H1 (cell line): ENCODE measurements around the gene ZACN. TPM values are rescaled to one million over a fixed set of nuclear protein-coding genes. Genes with fewer than 3 reads are reported as not detected.

Experiments
- CTCF ChIA-PET: fragments of 300-600 bp; sonication (Branson Sonifier 250); formaldehyde crosslinking; loops from one replicate; lab custom pipeline; 2021; ENCODE audit not compliant: partially characterized antibody; lab: Charles Lee
- POLR2A ChIA-PET: fragments of 300-600 bp; sonication (Branson Sonifier 250); formaldehyde crosslinking; loops from one replicate; lab custom pipeline; 2021; ENCODE audit warnings: inconsistent platforms; ENCODE audit not compliant: partially characterized antibody; lab: Charles Lee
- DNase-seq, 2 experiments: peaks; one replicate each; pipeline versions ENCODE4 v3.0.0 to v3.0.0-alpha.2; 2010 to 2022; ENCODE audit warnings: low spot score in 2 of 2, low read depth in 1 of 2, mixed read lengths in 1 of 2
- FAIRE-seq: peaks from 2 replicates; lab custom pipeline; 2011; peaks lifted over from hg19 to GRCh38; lab: Jason Lieb, UNC
- H2AFZ ChIP-seq: 2 replicates; pipeline ENCODE4 v1.8.1; 2012; ENCODE audit warnings: low read length, inconsistent platforms
- H2AK5ac ChIP-seq: 2 replicates; pipeline ENCODE4 v1.6.1; 2013; ENCODE audit warnings: low read depth, low read length
- H2BK120ac ChIP-seq: replicated peaks from 2 replicates; pipeline ENCODE3; 2013; ENCODE audit warnings: low read depth, low read length, inconsistent platforms
- H2BK12ac ChIP-seq: 2 replicates; pipeline ENCODE4 v1.6.1; 2013; ENCODE audit warnings: low read depth, low read length
- H2BK15ac ChIP-seq: 2 replicates; pipeline ENCODE4 v1.6.1; 2013; ENCODE audit warnings: low read length
- H2BK20ac ChIP-seq: 2 replicates; pipeline ENCODE4 v1.6.1; 2013; ENCODE audit warnings: low read length
- H2BK5ac ChIP-seq: 2 replicates; pipeline ENCODE4 v1.6.1; 2013; ENCODE audit warnings: low read depth, low read length
- H3K14ac ChIP-seq: 2 replicates; pipeline ENCODE4 v1.6.1; 2013; ENCODE audit warnings: inconsistent platforms; ENCODE audit not compliant: insufficient read length
- H3K18ac ChIP-seq: 2 replicates; pipeline ENCODE4 v1.6.1; 2013; ENCODE audit warnings: low read length; ENCODE audit errors: extremely low read depth
- H3K23ac ChIP-seq: 2 replicates; pipeline ENCODE4 v1.6.1; 2013; ENCODE audit warnings: inconsistent platforms; ENCODE audit not compliant: insufficient read length
- H3K23me2 ChIP-seq: 2 replicates; pipeline ENCODE4 v1.6.1; 2013; ENCODE audit warnings: low read depth, low read length
- H3K27ac ChIP-seq: 2 replicates; pipeline ENCODE4 v1.6.1; 2011; ENCODE audit warnings: low read depth, low read length, inconsistent platforms
- H3K27me3 ChIP-seq, 4 experiments: replicated peaks in 1 of 4; 1 replicate in 1 of 4; 2 replicates in 3 of 4; pipeline versions ENCODE4 v1.6.1 to v1.8.1; 2011 to 2013; ENCODE audit warnings: low read length in 3 of 4, mild to moderate bottlenecking in 3 of 4, inconsistent platforms in 2 of 4, mixed read lengths in 2 of 4, moderate library complexity in 1 of 4; ENCODE audit not compliant: control insufficient read depth in 3 of 4, insufficient read depth in 3 of 4; ENCODE audit errors: extremely low read depth in 1 of 4
- H3K36me3 ChIP-seq, 4 experiments: 2 replicates each; pipeline versions ENCODE4 v1.6.1 to v1.8.1; 2011 to 2013; ENCODE audit warnings: mild to moderate bottlenecking in 4 of 4, low read length in 3 of 4, moderate library complexity in 2 of 4, control low read depth in 1 of 4, inconsistent platforms in 1 of 4; ENCODE audit not compliant: insufficient read depth in 4 of 4, control insufficient read depth in 2 of 4
- H3K4ac ChIP-seq: replicated peaks from 2 replicates; pipeline ENCODE3; 2013; ENCODE audit warnings: low read length, low read depth, mixed read lengths, inconsistent platforms; ENCODE audit not compliant: insufficient read length
- H3K4me1 ChIP-seq, 4 experiments: replicated peaks in 1 of 4; 1 replicate in 1 of 4; 2 replicates in 3 of 4; pipeline versions ENCODE4 v1.6.1 to v1.8.1; 2011 to 2013; ENCODE audit warnings: low read length in 3 of 4, inconsistent platforms in 2 of 4, mixed read lengths in 1 of 4; ENCODE audit not compliant: insufficient read depth in 4 of 4, control insufficient read depth in 3 of 4
- H3K4me2 ChIP-seq, 2 experiments: 2 replicates each; pipeline versions ENCODE4 v1.6.1 to v1.8.1; 2011 to 2013; ENCODE audit warnings: low read depth in 2 of 2, low read length in 2 of 2, control low read depth in 1 of 2, inconsistent platforms in 1 of 2, mild to moderate bottlenecking in 1 of 2; ENCODE audit not compliant: insufficient read depth in 1 of 2
- H3K4me3 ChIP-seq, 4 experiments: fragments of 200-600, 300-600 bp in 1 of 4; sonication (generic), shearing (Covaris generic), sonication (Bioruptor Twin) in 1 of 4; 2 replicates each; pipeline versions ENCODE4 v1.5.1 to v1.8.1; 2011 to 2016; ENCODE audit warnings: low read length in 4 of 4, low read depth in 3 of 4, control low read depth in 2 of 4, inconsistent platforms in 2 of 4, mild to moderate bottlenecking in 2 of 4, mixed read lengths in 1 of 4, moderate library complexity in 1 of 4; ENCODE audit not compliant: insufficient read depth in 2 of 4; ENCODE audit errors: extremely low read depth in 1 of 4
- H3K56ac ChIP-seq: replicated peaks from 2 replicates; pipeline ENCODE3; 2013; ENCODE audit warnings: low read depth, mild to moderate bottlenecking, mixed read lengths, low read length, inconsistent platforms; ENCODE audit not compliant: insufficient read length
- H3K79me1 ChIP-seq: 2 replicates; pipeline ENCODE4 v1.6.1; 2013; ENCODE audit warnings: low read depth, low read length, control low read depth
- H3K79me2 ChIP-seq, 2 experiments: 2 replicates each; pipeline versions ENCODE4 v1.6.1 to v1.8.1; 2012 to 2013; ENCODE audit warnings: low read length in 2 of 2, mild to moderate bottlenecking in 2 of 2, inconsistent platforms in 1 of 2; ENCODE audit not compliant: insufficient read depth in 2 of 2, control insufficient read depth in 1 of 2
- H3K9ac ChIP-seq, 4 experiments: replicated peaks in 1 of 4; 1 replicate in 1 of 4; 2 replicates in 3 of 4; pipeline versions ENCODE4 v1.6.1 to v1.8.1; 2011 to 2013; ENCODE audit warnings: low read depth in 3 of 4, low read length in 3 of 4, control low read depth in 2 of 4, mild to moderate bottlenecking in 2 of 4, moderate library complexity in 2 of 4, inconsistent platforms in 1 of 4; ENCODE audit errors: extremely low read depth in 1 of 4
- H3K9me3 ChIP-seq, 2 experiments: 2 replicates each; pipeline versions ENCODE4 v1.6.1 to v1.8.1; 2012 to 2013; ENCODE audit warnings: mild to moderate bottlenecking in 2 of 2, moderate library complexity in 2 of 2, control low read depth in 1 of 2, inconsistent platforms in 1 of 2, low read depth in 1 of 2, low read length in 1 of 2, mixed read lengths in 1 of 2; ENCODE audit not compliant: insufficient read depth in 2 of 2
- H4K20me1 ChIP-seq, 2 experiments: replicated peaks in 1 of 2; 2 replicates each; pipeline versions ENCODE3 to v1.8.1; 2011 to 2013; ENCODE audit warnings: inconsistent platforms in 2 of 2, low read length in 2 of 2, mild to moderate bottlenecking in 1 of 2; ENCODE audit not compliant: insufficient read depth in 2 of 2, control insufficient read depth in 1 of 2
- H4K5ac ChIP-seq: 2 replicates; pipeline ENCODE4 v1.6.1; 2013; ENCODE audit warnings: low read length, low read depth, mixed read lengths, inconsistent platforms; ENCODE audit not compliant: insufficient read length
- H4K8ac ChIP-seq: 2 replicates; pipeline ENCODE4 v1.8.0; 2013; ENCODE audit warnings: mild to moderate bottlenecking, moderate library complexity, low read length, inconsistent platforms; ENCODE audit not compliant: insufficient read depth; ENCODE audit errors: extremely low read depth
- H4K91ac ChIP-seq: replicated peaks from 2 replicates; pipeline ENCODE3; 2013; ENCODE audit warnings: low read length, mixed read lengths, inconsistent platforms; ENCODE audit not compliant: insufficient read length
- BRCA1 ChIP-seq: IDR thresholded peaks from 2 replicates; pipeline ENCODE4 v1.6.1; 2012; ENCODE audit warnings: low read depth, low read length, improper control_type of control experiment
- CBX5 ChIP-seq: fragments of 300-800, 300-1000 bp; sonication (generic); IDR thresholded peaks from 2 replicates; pipeline ENCODE4 v1.7.1; 2016; ENCODE audit warnings: antibody characterized with exemption, low read length, low read depth
- HDAC2 ChIP-seq, 2 experiments: fragments of 300-600 bp in 1 of 2; sonication (generic) in 1 of 2; IDR thresholded peaks; 2 replicates each; pipeline ENCODE4 v1.6.1; 2011 to 2012; ENCODE audit warnings: low read depth in 2 of 2, low read length in 2 of 2, mild to moderate bottlenecking in 2 of 2, moderate library complexity in 2 of 2, borderline replicate concordance in 1 of 2, inconsistent platforms in 1 of 2
- KDM1A ChIP-seq: fragments of 200-600, 300-600 bp; sonication (generic); IDR thresholded peaks from 2 replicates; pipeline ENCODE4 v1.7.1; 2016; ENCODE audit warnings: mild to moderate bottlenecking, low read length, borderline replicate concordance
- MAX ChIP-seq: IDR thresholded peaks from 2 replicates; pipeline ENCODE4 v1.6.1; 2012; ENCODE audit warnings: inconsistent platforms
- POLR2A ChIP-seq, 2 experiments: IDR thresholded peaks; 1 replicate in 1 of 2; 2 replicates in 1 of 2; pipeline ENCODE4 v1.6.1; 2011; ENCODE audit warnings: low read depth in 2 of 2, low read length in 2 of 2, mild to moderate bottlenecking in 2 of 2; ENCODE audit errors: control extremely low read depth in 1 of 2
- YY1 ChIP-seq: IDR thresholded peaks from 2 replicates; pipeline ENCODE4 v1.6.1; 2011; ENCODE audit warnings: low read depth, mild to moderate bottlenecking, low read length
- WGBS, 2 experiments: shearing (Covaris generic) in 1 of 2; methylation state at CpG; one replicate each; pipeline versions ENCODE4 v1.1.6 to v1.1.7; 2013 to 2015; ENCODE audit warnings: low lambda C conversion rate in 2 of 2, mixed read lengths in 2 of 2, inconsistent platforms in 1 of 2, low coverage in 1 of 2, missing lambda C conversion rate in 1 of 2; ENCODE audit not compliant: insufficient replicate concordance in 2 of 2, insufficient coverage in 1 of 2, insufficient read length in 1 of 2; ENCODE audit errors: extremely low coverage in 1 of 2, missing lambda C conversion rate in 1 of 2; 5-methylcytosine and 5-hydroxymethylcytosine counted together
- polyA plus RNA-seq, 7 experiments: library from polyadenylated mRNA; depleted of rRNA in 3 of 7; stranded (reverse) in 5 of 7; unstranded in 2 of 7; fragments of >200 nt in 5 of 7; fragments of 200-250 nt in 2 of 7; gene quantifications; 1 replicate in 5 of 7; 2 replicates in 1 of 7; 4 replicates in 1 of 7; pipeline versions ENCODE4 v1.2.1 to v1.2.3, GENCODE V29; 2011 to 2013; ENCODE audit warnings: missing spikeins in 2 of 7, mixed read lengths in 2 of 7
- total RNA-seq: library from RNA; stranded (reverse); fragmentation: NEBNext Ultra II Directional; extraction: Animal tissue kit (Norgen Biotek cat#: 25700); gene quantifications from 2 replicates; pipeline ENCODE4 v1.2.1, GENCODE V29; 2021

ZACN gene
- total and polyA plus RNA-seq, 2 of the 8 experiments (the other 6 are each of a cell fraction or from before 2014, with no cell fraction given): 0.26 TPM; not detected in 1

GRCh38 chr17:76051561-76051960 lies 27.4 kb upstream of the ZACN start:
- FAIRE-seq: no peak
- Histone ChIP-seq H4K5ac (no peak overlapping the region), H2BK120ac (no peak overlapping the region), H4K8ac (no peak overlapping the region), H3K9ac (no peak overlapping the region), H4K91ac (no peak overlapping the region), H4K20me1 (peaks cover 0 to 1% of the 10 kb centered on the region in 2 experiments), H3K18ac (no peak overlapping the region), H3K56ac (no peak overlapping the region), H3K14ac (no peak overlapping the region), H2BK5ac (no peak overlapping the region), H3K36me3 (peaks cover 16 to 60% (median 38%) of the 10 kb centered on the region in 4 experiments), H2BK20ac (no peak overlapping the region), H3K4me1 (peaks cover 0 to 2% (median 0%) of the 10 kb centered on the region in 4 experiments; a peak in 1 of 7 replicates), H2BK15ac (no peak overlapping the region), H2BK12ac (no peak overlapping the region), H3K23ac (no peak overlapping the region), H3K79me2 (no peaks in the 10 kb centered on the region), H3K23me2 (no peaks in the 10 kb centered on the region), H3K27ac (no peak overlapping the region), H3K9me3 (no peaks in the 10 kb centered on the region), H3K27me3 (no peaks in the 10 kb centered on the region), H3K4me2 (no peak overlapping the region), H2AK5ac (no peak overlapping the region), H3K79me1 (no peaks in the 10 kb centered on the region; the same call in 1 of the 2 replicates), H2AFZ (no peak overlapping the region), H3K4ac (no peak overlapping the region), H3K4me3 (no peak overlapping the region)
- WGBS, 2 experiments: 97% methylated on average over 6 of the region's 6 CpGs; no CpG with 5 or more reads in 1 of the 2 experiments
- POLR2A ChIA-PET: interaction anchor here (0.6 to 1.6 kb wide), 2 partner anchors 10 to 82 kb away, joined by 3 to 5 read pairs; no protein-coding TSS in a partner anchor
- DNase-seq: no peak
- CTCF ChIA-PET: interaction anchor here (0.6 to 1.7 kb wide), 3 partner anchors 31 to 56 kb away, joined by 3 to 5 read pairs (median 3); no protein-coding TSS in a partner anchor
- TF ChIP-seq CBX5 (no peak), BRCA1 (no peak), KDM1A (no peak), YY1 (no peak), POLR2A (IDR thresholded peaks at IDR 0.05; ENCODE audit: control extremely low read depth in 1 of 2, low read depth in 2 of 2, low read length in 2 of 2) (no peak), HDAC2 (IDR thresholded peaks at IDR 0.05; ENCODE audit: borderline replicate concordance in 1 of 2, low read depth in 2 of 2, low read length in 2 of 2) (no peak), MAX (no peak)
